GM19238 (cell line): ENCODE measurements around the gene LRRC23.

ENCODE experiments used
- DNase-seq: peaks from one replicate; pipeline ENCODE4 v3.0.0; 2011; ENCODE audit warnings: low spot score; ENCODE audit not compliant: insufficient read length

The LRRC23 gene

DNA sequence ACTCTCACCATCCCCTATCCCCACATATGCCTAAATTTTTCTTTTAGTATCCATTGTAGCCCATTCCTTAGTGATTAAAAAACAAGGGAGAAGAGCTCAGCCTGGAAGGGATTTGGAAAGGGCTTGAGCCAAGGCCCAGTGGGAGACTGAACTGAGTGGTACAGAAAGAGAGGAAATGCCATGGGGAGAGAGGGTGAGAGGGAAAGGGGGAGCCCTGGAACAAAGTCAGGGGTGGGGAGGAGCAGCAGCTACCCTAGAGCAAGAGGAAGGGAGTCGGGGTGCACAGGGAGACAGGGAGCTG lies 20.6 kb downstream of the LRRC23 start:
- no peak for DNase-seq

DNA sequence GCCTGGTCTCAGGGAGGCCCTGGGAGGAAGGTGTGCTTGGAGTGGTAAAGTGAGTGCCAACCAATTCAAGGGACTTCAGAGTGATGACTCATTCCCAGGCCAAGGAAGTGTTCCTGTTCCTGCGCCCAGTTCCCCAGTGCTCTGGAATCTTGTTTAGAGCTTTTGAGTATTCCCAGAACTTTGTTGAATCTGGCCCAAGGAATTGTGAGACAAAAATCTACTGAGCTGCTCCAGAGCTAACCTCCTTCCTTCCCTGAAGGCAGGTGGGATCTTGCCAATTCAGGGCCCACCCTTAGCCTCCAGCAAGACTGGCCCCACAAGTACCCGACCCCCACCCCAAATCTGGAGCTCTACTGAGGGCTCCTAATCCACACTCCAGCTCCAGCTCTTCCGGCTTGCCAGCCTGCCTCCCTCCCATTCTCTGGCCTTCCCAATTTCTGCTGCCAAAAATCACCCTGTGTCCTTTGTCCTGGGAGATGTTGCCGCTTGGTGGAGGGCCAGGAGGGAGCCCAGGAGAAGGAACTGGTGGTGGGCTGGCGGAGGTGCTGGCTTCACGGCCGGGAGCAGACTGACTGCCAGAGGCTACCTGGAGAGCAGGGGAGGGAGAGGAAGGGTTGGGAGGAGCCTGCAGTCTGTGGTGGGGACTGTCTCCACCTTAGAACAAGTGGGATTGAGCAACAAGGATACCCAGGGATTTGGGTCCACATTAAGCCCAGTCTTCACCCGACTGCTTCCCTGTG lies 21.1 kb downstream of the LRRC23 start:
- no peak for DNase-seq

DNA sequence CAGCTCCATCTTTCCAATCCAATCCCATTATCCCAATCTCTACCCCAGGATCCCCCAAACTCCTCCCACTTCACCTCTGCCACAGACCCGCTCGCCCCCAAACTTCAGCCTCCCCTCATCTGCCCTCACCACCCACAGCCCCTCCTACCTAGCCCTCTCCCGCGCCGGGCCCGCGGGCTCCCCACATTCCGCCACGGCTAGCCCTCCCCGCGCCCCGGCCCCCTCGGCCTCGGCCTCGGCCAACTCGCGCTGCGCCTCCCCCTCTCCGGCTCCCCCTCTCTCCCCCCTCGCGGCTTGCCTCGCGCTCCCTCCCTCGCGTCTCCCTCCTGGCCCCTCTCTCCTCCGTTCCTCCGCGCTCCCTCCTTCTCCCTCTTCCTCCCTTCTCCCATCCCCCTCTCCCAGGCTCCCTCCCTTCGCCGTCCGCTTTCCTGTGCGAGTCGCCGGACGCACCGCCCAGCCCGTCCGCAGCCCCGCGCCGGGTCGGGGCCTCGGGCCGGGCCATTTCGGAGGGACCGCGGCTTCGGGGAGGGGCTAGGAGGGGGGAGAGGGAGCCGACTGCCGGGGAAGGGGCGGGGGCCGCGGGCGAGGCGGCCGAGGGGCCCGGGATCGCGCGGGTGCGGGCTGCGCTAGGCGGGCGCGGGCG lies 22.9 kb downstream of the LRRC23 start, which contains the start of gene ATN1:
TSS of gene ATN1 (plus strand) at position 581 of the 643 bp plus-strand sequence. CDS start 6,043 bp downstream, outside the sequence.
- DNase-seq: peak; percentile 68

DNA sequence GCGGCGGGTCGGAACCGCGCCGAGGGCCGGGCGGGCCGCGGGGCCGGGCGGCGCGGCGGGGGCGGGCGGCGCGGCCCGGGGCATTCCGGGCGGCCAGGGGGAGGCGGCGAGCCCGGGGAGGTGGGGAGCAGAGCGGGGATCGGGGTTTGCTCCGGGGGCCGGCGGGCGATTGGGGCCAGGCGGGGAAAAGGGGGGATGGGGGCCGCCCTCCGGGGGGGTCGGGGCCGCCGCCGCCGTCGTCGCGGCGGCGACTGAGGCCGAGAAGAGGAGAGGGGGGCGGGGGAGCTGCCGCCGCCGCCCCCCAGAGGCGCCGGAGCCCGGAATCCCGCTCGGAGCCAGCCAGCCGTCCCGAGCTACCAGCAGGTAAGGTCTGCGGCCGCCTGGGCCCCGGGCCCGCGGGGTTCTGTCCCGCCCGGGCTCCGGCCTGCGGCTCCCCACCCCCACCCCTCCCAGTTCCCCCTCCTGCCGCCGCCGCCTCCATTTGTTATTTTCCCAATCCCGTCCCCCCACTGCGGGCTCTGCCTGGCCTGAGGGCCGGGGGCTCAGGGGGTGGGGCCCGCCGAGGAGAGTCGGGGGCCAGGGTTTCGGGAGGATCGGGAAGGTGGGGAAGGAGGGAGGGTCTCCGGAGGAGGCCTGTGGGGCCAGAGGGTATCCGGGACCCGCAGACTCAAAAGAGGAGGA lies 23.5 kb downstream of the LRRC23 start:
- DNase-seq: peak; percentile 53

DNA sequence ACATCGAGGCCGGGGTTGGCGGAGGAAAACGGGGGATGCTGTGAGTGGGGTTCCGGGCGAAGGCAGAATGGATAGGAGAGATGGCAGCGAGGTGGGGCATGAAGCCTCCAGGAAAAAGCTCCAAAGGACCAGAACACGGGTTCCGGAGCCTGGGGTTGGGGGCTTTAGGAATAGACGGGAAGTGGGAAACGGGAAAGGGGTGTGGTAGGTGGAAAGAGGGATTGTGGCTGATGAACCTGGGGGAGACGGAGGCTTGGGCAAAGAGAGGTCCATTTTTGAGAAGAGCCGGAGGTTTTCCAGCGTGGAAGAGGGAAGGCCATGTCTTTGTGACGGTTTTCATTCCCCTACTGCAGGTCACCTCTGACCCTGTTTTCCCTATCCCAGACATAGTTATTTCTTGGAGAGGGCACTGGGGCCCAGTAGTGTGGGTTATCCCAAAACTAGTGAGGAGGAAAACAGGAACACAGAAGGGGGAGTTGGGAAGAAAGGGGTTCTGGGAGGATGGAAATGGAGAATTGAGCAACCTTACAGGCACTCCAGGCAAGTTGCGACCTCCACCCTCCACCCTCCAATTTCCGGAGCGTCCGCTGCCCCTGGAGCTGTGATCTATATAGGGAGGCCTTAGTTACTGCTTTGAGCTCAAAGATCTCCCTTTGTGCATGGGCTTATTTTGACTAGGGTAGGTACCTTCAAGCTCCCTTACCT lies 24.2 kb downstream of the LRRC23 start:
- no peak for DNase-seq

DNA sequence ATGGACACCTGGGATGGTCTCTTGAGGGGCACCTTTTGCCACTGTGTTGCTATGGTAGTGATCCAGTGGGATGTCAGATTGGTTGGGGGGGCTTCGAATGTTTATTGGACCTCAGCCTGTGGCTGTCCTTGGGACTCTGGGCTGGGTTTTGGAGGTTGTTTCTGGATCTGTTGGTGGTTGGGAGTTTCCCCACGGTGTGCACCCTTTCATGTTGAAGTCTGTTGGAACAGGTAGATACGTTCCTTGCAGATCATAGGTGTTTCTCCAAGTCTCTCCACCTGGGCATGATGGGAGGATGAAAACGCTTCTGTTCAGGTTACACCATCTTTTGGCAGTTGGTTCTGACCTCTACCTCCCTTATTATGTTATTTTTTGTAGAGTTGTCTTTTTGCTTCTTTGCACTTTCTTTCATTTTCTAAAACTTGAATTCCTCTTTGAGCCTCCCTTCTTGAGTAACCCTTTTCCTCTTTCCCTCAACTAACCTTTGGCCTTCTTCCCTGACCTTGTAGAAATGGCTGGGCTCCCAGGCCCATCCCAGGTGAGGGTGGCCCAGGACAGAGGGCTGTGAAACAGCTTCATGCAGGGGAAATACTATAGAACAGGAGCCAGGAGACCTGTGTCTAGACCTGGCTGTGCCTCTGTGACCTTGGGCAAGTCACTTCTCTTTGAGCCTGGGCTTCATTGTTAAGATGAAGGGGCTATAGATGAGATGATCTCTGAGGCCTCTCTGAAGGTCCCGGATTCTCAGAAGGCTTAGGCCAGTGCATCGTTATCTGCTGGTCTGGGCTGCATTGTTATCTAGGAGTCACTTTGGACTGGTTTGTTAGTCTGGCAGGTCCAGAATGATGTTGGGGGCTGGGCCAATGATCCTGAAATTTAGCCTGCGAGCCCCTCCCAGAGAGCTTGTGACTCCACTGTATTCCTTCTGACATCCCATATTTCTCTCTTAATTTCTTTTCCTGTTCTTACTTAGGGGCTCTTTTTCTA lies 25.1 kb downstream of the LRRC23 start:
- no peak for DNase-seq

DNA sequence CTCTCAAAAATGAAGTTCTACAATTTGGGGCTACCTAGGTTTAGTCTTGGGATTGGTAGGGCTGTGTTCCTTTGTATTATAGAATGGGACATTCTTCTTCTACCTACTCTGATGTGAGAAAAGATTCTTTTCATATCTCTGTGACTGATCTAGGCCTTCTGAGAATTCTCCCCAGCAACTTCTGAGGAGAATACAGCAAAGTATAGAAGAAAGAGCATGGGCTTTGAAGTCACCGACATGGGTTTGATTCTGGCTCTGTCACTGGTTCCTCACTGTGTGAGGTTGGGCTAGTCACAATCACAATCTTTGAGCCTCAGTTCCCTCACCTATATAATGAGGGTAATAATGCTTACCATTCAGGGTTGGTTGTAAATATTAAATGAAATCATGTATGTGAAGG lies 28.1 kb downstream of the LRRC23 start:
- DNase-seq: no peak

DNA sequence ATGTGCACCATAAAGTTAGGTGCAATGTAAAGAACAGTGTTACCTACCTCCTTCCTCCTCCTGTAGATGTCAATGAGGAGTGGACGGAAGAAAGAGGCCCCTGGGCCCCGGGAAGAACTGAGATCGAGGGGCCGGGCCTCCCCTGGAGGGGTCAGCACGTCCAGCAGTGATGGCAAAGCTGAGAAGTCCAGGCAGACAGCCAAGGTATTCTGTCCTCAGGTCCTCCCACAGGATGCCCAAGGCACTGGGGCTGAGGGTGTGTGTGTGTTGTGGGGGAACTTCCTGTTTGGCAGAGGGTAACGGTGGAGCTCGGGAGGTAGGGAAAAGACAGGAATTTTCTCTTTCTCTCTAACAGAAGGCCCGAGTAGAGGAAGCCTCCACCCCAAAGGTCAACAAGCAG lies 29.5 kb downstream of the LRRC23 start:
- no peak for DNase-seq

DNA sequence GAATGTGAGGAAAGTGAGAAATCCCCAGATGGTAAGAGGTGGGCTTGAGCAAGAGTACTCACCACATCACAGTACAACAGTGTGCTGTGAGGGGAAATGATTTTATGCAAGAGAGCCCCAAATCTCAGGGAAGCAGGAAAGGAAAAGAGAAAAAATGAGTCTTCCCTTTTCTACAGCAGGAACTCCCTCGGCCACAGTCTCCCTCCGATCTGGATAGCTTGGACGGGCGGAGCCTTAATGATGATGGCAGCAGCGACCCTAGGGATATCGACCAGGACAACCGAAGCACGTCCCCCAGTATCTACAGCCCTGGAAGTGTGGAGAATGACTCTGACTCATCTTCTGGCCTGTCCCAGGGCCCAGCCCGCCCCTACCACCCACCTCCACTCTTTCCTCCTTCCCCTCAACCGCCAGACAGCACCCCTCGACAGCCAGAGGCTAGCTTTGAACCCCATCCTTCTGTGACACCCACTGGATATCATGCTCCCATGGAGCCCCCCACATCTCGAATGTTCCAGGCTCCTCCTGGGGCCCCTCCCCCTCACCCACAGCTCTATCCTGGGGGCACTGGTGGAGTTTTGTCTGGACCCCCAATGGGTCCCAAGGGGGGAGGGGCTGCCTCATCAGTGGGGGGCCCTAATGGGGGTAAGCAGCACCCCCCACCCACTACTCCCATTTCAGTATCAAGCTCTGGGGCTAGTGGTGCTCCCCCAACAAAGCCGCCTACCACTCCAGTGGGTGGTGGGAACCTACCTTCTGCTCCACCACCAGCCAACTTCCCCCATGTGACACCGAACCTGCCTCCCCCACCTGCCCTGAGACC lies 31.0 kb downstream of the LRRC23 start:
- DNase-seq: no peak

DNA sequence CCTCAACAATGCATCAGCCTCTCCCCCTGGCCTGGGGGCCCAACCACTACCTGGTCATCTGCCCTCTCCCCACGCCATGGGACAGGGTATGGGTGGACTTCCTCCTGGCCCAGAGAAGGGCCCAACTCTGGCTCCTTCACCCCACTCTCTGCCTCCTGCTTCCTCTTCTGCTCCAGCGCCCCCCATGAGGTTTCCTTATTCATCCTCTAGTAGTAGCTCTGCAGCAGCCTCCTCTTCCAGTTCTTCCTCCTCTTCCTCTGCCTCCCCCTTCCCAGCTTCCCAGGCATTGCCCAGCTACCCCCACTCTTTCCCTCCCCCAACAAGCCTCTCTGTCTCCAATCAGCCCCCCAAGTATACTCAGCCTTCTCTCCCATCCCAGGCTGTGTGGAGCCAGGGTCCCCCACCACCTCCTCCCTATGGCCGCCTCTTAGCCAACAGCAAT lies 31.6 kb downstream of the LRRC23 start:
- no peak for DNase-seq

DNA sequence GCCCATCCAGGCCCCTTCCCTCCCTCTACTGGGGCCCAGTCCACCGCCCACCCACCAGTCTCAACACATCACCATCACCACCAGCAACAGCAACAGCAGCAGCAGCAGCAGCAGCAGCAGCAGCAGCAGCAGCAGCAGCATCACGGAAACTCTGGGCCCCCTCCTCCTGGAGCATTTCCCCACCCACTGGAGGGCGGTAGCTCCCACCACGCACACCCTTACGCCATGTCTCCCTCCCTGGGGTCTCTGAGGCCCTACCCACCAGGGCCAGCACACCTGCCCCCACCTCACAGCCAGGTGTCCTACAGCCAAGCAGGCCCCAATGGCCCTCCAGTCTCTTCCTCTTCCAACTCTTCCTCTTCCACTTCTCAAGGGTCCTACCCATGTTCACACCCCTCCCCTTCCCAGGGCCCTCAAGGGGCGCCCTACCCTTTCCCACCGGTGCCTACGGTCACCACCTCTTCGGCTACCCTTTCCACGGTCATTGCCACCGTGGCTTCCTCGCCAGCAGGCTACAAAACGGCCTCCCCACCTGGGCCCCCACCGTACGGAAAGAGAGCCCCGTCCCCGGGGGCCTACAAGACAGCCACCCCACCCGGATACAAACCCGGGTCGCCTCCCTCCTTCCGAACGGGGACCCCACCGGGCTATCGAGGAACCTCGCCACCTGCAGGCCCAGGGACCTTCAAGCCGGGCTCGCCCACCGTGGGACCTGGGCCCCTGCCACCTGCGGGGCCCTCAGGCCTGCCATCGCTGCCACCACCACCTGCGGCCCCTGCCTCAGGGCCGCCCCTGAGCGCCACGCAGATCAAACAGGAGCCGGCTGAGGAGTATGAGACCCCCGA lies 32.2 kb downstream of the LRRC23 start:
- DNase-seq: no peak

DNA sequence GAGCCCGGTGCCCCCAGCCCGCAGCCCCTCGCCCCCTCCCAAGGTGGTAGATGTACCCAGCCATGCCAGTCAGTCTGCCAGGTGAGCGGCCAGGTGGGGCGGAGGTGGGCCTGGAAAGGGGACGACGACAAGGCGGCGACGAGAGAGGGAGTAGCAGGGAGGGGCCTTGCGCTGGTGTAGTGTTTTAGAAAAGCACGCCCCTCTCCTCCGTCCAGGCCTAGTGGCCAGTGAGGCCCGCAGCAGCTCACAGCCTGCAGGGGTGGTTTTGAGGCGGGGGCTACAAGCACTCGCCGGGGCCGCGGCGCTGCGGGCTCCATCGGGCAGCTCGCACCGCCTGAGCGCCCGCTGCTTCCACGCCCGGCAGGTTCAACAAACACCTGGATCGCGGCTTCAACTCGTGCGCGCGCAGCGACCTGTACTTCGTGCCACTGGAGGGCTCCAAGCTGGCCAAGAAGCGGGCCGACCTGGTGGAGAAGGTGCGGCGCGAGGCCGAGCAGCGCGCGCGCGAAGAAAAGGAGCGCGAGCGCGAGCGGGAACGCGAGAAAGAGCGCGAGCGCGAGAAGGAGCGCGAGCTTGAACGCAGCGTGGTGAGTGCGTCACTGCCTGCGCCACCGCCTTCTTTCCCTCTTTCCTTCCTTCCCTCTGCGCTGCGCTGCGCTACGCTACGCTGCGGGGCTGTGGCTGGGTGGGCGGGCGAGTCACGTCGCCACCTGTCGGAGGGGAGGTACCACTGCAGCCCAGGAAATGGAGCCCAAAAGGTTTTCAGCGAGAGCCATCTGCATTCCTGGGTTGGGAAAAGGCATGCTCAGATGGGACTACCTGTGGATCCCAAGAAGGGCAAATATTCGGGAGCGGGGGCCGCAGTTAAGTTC lies 33.1 kb downstream of the LRRC23 start:
- DNase-seq: peak; percentile 84

DNA sequence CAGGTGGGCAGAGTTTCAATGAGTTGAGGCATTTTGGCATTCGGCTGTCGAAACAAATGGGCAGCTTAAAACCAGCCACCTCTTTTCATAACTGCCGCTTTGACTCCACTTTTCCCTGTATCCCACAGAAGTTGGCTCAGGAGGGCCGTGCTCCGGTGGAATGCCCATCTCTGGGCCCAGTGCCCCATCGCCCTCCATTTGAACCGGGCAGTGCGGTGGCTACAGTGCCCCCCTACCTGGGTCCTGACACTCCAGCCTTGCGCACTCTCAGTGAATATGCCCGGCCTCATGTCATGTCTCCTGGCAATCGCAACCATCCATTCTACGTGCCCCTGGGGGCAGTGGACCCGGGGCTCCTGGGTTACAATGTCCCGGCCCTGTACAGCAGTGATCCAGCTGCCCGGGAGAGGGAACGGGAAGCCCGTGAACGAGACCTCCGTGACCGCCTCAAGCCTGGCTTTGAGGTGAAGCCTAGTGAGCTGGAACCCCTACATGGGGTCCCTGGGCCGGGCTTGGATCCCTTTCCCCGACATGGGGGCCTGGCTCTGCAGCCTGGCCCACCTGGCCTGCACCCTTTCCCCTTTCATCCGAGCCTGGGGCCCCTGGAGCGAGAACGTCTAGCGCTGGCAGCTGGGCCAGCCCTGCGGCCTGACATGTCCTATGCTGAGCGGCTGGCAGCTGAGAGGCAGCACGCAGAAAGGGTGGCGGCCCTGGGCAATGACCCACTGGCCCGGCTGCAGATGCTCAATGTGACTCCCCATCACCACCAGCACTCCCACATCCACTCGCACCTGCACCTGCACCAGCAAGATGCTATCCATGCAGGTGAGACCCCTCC lies 34.0 kb downstream of the LRRC23 start:
- DNase-seq: no peak

DNA sequence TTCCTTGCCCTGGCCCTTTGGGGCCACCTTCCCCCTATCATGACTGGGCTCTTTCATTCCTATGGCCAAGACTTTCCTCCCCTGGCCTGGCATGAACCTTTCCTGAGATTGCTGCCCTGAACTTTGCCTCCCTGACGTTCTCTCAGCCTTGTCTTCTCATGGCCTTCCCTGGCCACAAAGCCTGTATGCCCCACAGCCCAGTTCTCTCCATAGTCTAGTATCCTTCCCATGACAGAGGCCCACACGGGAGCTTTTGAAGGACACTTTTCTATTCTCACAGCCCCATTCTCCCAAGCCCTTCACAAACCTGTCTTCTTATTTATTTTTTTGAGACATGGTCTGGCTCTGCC lies 34.5 kb downstream of the LRRC23 start:
- no peak for DNase-seq

DNA sequence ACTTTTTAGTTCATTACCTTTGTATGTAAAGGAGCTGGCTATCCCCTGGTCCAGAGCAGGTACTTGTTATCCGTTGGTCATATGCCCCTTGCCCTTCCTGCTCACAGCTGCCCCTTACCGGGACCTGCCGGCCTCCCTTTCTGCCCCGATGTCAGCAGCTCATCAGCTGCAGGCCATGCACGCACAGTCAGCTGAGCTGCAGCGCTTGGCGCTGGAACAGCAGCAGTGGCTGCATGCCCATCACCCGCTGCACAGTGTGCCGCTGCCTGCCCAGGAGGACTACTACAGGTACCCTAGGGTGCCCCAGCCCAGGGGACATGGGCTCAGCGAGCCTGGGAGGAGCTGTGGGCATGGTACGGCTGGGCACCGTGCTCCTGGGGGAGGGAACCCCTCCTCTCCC lies 36.6 kb downstream of the LRRC23 start:
- DNase-seq: no peak

DNA sequence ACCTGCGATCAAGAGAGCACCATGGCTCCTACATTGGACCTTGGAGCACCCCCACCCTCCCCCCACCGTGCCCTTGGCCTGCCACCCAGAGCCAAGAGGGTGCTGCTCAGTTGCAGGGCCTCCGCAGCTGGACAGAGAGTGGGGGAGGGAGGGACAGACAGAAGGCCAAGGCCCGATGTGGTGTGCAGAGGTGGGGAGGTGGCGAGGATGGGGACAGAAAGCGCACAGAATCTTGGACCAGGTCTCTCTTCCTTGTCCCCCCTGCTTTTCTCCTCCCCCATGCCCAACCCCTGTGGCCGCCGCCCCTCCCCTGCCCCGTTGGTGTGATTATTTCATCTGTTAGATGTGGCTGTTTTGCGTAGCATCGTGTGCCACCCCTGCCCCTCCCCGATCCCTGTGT lies 37.2 kb downstream of the LRRC23 start:
- no peak for DNase-seq

DNA sequence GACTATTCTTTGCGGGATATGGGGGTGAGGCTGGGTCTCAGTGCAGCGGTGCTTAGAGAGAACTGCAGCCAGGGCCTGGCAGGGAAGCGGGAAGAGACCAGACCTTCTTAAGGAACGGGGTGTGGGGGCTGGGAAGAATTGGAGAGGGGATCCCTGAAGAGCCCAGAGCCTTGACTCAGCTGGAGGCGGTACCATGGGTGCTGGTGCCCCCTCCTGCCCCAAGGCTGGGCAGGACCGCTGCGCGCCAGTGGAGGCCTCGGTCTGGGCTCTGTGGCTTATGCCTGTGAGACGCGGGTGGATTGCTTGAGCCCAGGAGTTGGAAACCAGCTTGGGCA lies 37.7 kb downstream of the LRRC23 start:
- no peak for DNase-seq

DNA sequence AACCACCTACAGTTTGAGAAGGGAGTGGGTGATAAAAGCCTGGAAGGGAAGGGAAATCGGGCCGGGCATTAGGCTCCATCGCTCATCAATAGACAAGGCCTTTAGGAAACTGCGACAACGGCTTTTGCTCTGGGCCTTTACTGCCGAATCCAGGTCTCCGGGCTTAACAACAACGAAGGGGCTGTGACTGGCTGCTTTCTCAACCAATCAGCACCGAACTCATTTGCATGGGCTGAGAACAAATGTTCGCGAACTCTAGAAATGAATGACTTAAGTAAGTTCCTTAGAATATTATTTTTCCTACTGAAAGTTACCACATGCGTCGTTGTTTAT lies 38.7 kb downstream of the LRRC23 start:
- DNase-seq: peak; percentile 88
